A375 (cell line): ENCODE measurements around the gene ZNF830. TPM values are rescaled to one million over a fixed set of nuclear protein-coding genes. Genes with fewer than 3 reads are reported as not detected.

Source experiments
- total RNA-seq: library from RNA; depleted of rRNA; stranded (reverse); fragments of >200 nt; shearing (Covaris generic); gene quantifications from 2 replicates; pipeline ENCODE4 v1.2.3, GENCODE V29; 2014; rRNA removed

The ZNF830 gene, protein sequence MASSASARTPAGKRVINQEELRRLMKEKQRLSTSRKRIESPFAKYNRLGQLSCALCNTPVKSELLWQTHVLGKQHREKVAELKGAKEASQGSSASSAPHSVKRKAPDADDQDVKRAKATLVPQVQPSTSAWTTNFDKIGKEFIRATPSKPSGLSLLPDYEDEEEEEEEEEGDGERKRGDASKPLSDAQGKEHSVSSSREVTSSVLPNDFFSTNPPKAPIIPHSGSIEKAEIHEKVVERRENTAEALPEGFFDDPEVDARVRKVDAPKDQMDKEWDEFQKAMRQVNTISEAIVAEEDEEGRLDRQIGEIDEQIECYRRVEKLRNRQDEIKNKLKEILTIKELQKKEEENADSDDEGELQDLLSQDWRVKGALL
- total RNA-seq, result 17.4 and 25.0 TPM in 2 replicates

GRCh38 chr17:34961093-34961911, at the start of gene ZNF830, which contains the start of gene CCT6B:
Gene ZNF830 (plus strand): TSS chr17:34961540. CDS start chr17:34961567, 27 bp downstream.
Gene CCT6B (minus strand): TSS chr17:34961460. CDS start chr17:34961393, 67 bp downstream.

GRCh38 chr17:34980353-34980680, 19.0 kb downstream of the ZNF830 start, which contains the start of gene LIG3:
Gene LIG3 (plus strand): TSS chr17:34980512. CDS start chr17:34983006, 2,494 bp downstream.

Other genes with a start within 250 kb of the ZNF830 start
- 0.15 and 3.0 TPM in 2 replicates for gene CCT6B, start 80 bp upstream of the ZNF830 start, total RNA-seq
- 70.5 and 90.9 TPM in 2 replicates for gene LIG3, start 19.0 kb downstream of the ZNF830 start, total RNA-seq
- 30.1 and 33.4 TPM in 2 replicates for gene RFFL, start 102.2 kb downstream of the ZNF830 start, total RNA-seq
- gene RAD51D, start 158.3 kb downstream of the ZNF830 start, total RNA-seq, result 9.2 and 11.6 TPM in 2 replicates
- gene FNDC8, start 160.1 kb downstream of the ZNF830 start, total RNA-seq, result not detected in 2 replicates
- 45.6 and 45.8 TPM in 2 replicates for gene NLE1, start 180.8 kb downstream of the ZNF830 start, total RNA-seq
- gene UNC45B, start 186.3 kb downstream of the ZNF830 start, total RNA-seq, result not detected in 2 replicates
- not detected in 2 replicates for gene SLC35G3, start 232.9 kb downstream of the ZNF830 start, total RNA-seq